Thoracic aorta (tissue), 2 donors: ENCODE data around the gene PRPH. TPM values are rescaled to one million over a fixed set of nuclear protein-coding genes. Genes with fewer than 3 reads are reported as not detected.

Experiments
- ATAC-seq: fragments of 150-250 bp; one replicate; pipeline ENCODE4 v1.8.0; 2017; ENCODE audit warnings: low read depth; ENCODE audit not compliant: insufficient number of reproducible peaks, low FRiP score
- DNase-seq: peaks from one replicate; pipeline ENCODE4 v3.0.0-alpha.2; 2020; ENCODE audit warnings: low spot score
- H3K27ac ChIP-seq, 2 donors: fragments of 200-600 bp; sonication (generic); 1 replicate in 1 of 2; 2 replicates in 1 of 2; pipeline ENCODE4 v1.5.1; 2016; ENCODE audit warnings: mild to moderate bottlenecking in 2 of 2, moderate library complexity in 2 of 2
- H3K27me3 ChIP-seq: fragments of 200-600 bp; sonication (generic); replicated peaks from 2 replicates; pipeline ENCODE4 v1.6.0; 2016; ENCODE audit warnings: mild to moderate bottlenecking; ENCODE audit not compliant: insufficient read depth
- H3K36me3 ChIP-seq: fragments of 200-600 bp; sonication (generic); one replicate; pipeline ENCODE4 v1.5.1; 2016
- H3K4me1 ChIP-seq, 2 donors: fragments of 200-600 bp; sonication (generic); 1 replicate in 1 of 2; 2 replicates in 1 of 2; pipeline versions ENCODE4 v1.5.1 to v1.6.0; 2016; ENCODE audit warnings: low read depth in 2 of 2, mild to moderate bottlenecking in 1 of 2; ENCODE audit not compliant: control insufficient read depth in 1 of 2
- H3K4me3 ChIP-seq: fragments of 200-600 bp; sonication (generic); 2 replicates; pipeline ENCODE4 v1.5.1; 2016; ENCODE audit warnings: mild to moderate bottlenecking
- H3K9me3 ChIP-seq: fragments of 200-600 bp; sonication (generic); 2 replicates; pipeline ENCODE4 v1.5.1; 2016
- total RNA-seq, 2 donors: library from RNA; depleted of rRNA; stranded (reverse); fragments of >200 nt; gene quantifications; one replicate each; pipeline versions ENCODE4 v1.1.0 to v1.2.3, GENCODE V29; 2016
- TF ChIP-seq, protein P1 (sequence below): fragments of 200-600 bp; sonication (generic); IDR thresholded peaks from one replicate; pipeline ENCODE4 v1.5.1; 2019; ENCODE audit warnings: antibody characterized with exemption

The PRPH gene
- total RNA-seq, 2 donors from 2014 or later = 2.5 TPM; not detected in 1

DNA sequence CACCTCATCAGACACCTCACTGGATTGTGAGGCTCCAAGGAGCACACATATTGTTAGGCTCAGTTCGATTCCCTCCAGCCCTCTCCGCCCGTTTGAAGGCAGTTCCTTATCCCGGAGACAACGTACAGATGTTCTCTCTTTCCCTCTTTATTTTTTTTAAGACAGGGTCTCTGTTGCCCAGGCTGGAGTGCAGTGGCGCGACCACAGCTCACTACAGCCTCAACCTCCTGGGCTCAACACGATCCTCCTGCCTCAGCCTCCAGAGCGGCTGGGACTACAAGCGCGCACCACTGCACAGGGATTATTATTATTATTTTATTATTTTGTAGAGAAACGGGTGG lies 27.4 kb downstream of the PRPH start:
- Histone ChIP-seq H3K36me3 (no peaks in the 10 kb centered on the region), H3K27me3 (no peaks in the 10 kb centered on the region), H3K9me3 (no peaks in the 10 kb centered on the region), H3K27ac (no peak overlapping the region), H3K4me3 (peak overlapping the region; percentile 93), H3K4me1 (peaks cover 11 to 16% of the 10 kb centered on the region in 2 donors)
- ATAC-seq = no peak
- no peak for DNase-seq
- TF ChIP-seq, protein P1, sequence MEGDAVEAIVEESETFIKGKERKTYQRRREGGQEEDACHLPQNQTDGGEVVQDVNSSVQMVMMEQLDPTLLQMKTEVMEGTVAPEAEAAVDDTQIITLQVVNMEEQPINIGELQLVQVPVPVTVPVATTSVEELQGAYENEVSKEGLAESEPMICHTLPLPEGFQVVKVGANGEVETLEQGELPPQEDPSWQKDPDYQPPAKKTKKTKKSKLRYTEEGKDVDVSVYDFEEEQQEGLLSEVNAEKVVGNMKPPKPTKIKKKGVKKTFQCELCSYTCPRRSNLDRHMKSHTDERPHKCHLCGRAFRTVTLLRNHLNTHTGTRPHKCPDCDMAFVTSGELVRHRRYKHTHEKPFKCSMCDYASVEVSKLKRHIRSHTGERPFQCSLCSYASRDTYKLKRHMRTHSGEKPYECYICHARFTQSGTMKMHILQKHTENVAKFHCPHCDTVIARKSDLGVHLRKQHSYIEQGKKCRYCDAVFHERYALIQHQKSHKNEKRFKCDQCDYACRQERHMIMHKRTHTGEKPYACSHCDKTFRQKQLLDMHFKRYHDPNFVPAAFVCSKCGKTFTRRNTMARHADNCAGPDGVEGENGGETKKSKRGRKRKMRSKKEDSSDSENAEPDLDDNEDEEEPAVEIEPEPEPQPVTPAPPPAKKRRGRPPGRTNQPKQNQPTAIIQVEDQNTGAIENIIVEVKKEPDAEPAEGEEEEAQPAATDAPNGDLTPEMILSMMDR = no peak

GRCh38 chr12:49322708-49323523 lies 28.0 kb downstream of the PRPH start, which contains the start of gene TROAP:
TSS of gene TROAP (plus strand) at chr12:49323255. CDS start at chr12:49323609, 354 bp downstream.
- Histone ChIP-seq H3K27ac (no peak within 1 kb of the TSS), H3K4me1 (peaks cover 11 to 16% of the 10 kb centered on the region in 2 donors), H3K4me3 (peak within 1 kb of the TSS; percentile 93), H3K36me3 (no peaks in the 10 kb centered on the region), H3K27me3 (no peaks in the 10 kb centered on the region), H3K9me3 (no peaks in the 10 kb centered on the region)
- DNase-seq (peak; percentile 87), ATAC-seq (peak; percentile 98)
- TF ChIP-seq, protein P1 = no peak

GRCh38 chr12:49323524-49324097 lies 28.7 kb downstream of the PRPH start:
- no peaks in the 10 kb centered on the region for H3K36me3 ChIP-seq
- ATAC-seq = no peak

DNA sequence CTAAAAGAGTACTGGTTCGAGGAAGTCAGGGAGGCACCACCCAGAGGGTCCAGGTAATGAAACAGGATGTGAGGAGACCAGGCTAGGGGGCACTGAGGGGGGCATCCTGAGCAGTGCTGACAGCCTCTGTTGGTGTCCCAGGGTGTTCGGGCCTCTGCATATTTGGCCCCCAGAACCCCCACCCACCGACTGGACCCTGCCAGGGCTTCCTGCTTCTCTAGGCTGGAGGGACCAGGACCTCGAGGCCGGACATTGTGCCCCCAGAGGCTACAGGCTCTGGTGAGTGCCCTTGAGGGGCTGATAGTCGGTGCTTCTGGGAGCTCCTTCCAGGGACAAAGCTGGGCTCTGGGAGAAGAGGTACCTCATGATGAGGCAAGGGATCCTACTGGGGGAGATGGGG lies 30.7 kb downstream of the PRPH start:
- Histone ChIP-seq H3K9me3 (no peaks in the 10 kb centered on the region), H3K27ac (no peak overlapping the region), H3K36me3 (no peaks in the 10 kb centered on the region), H3K4me3 (no peak overlapping the region), H3K27me3 (no peaks in the 10 kb centered on the region), H3K4me1 (peaks cover 11 to 16% of the 10 kb centered on the region in 2 donors)
- ATAC-seq (no peak), DNase-seq (no peak)
- TF ChIP-seq, protein P1 = no peak

More at GRCh38 chr12:49323524-49324097, 28.7 kb downstream of the PRPH start:
- DNase-seq = no peak
- H3K27ac ChIP-seq = no peak overlapping the region
- H3K4me1 ChIP-seq = peaks cover 11 to 16% of the 10 kb centered on the region in 2 donors
- peak overlapping the region; percentile 93 for H3K4me3 ChIP-seq
- H3K27me3 ChIP-seq = no peaks in the 10 kb centered on the region
- TF ChIP-seq, protein P1 = no peak
- no peaks in the 10 kb centered on the region for H3K9me3 ChIP-seq

DNA sequence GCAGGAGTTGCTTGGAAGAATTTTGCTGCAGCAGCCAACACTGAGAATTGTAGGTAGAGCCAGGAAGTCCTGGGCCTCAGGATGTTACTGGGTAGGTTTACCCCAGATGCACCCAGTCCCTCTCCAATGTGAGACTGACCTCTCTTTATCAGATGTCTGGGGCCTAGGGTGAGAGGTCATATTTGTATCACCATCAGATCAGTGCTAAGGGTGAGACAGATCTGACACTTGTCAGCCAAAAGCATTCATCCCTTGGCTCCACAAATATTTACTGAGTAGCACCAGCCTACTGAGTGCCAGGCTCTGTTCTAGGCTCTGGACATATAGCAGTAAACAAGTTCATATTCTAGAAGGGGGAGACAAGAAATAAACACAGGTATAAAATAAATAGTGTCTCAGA lies 32.4 kb downstream of the PRPH start:
- H3K4me3 ChIP-seq = no peak overlapping the region
- H3K36me3 ChIP-seq = no peaks in the 10 kb centered on the region
- DNase-seq (no peak), ATAC-seq (no peak)
- no peaks in the 10 kb centered on the region for H3K27me3 ChIP-seq
- TF ChIP-seq, protein P1 = no peak
- H3K4me1 ChIP-seq = peaks cover 7 to 11% of the 10 kb centered on the region in 2 donors
- no peak overlapping the region for H3K27ac ChIP-seq
- H3K9me3 ChIP-seq = no peaks in the 10 kb centered on the region
